DND-41 (cell line): Measurements from ENCODE around the gene ENDOG.

ENCODE experiments used
- CTCF ChIP-seq: IDR thresholded peaks from 2 replicates; pipeline ENCODE4 v1.5.1; 2012; ENCODE audit warnings: borderline replicate concordance, low read length, moderate library complexity, mild to moderate bottlenecking; ENCODE audit not compliant: poor library complexity, severe bottlenecking; ENCODE audit errors: extremely low read depth
- EZH2 ChIP-seq: IDR thresholded peaks from 3 replicates; pipeline ENCODE4 v1.6.1; 2012; ENCODE audit warnings: borderline replicate concordance, low read depth, mild to moderate bottlenecking, moderate library complexity, low read length, inconsistent platforms; ENCODE audit not compliant: severe bottlenecking

GRCh38 chr9:128860937-128861336 lies 42.6 kb downstream of the ENDOG start:
- TF ChIP-seq CTCF (no peak), EZH2 (no peak)
